Measurements from ENCODE around the gene HHIPL1.

HHIPL1 gene

DNA sequence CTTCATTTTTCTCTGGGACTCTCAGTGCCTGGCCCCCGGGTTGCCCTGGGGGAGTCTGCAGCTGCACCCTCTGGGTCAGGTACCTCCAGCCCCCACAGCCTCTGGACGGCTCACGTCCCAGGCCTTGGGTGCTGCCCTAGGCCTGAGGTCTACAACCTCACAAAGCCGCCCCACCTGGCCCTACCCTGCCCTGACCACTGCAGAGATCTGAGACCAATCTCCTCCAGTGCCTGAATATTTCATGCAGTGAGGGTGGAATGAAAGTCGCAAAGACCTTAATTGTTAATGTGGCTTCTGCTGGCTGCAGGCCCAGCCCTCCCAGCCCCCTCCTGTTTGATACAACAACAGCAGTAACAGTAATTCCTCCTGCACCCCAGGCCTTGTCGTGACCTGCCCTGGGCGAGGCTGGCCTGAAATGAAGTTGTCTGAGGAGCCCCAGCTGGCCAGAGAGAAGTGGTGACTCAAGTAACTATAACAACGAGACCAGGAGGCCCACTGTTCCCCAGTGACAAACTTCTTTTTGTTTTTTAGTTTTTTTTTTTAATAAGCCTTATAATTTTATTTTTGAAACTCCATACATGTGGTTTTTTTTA, 32.1 kb upstream of the HHIPL1 start:
- no peaks in the 10 kb centered on the region for H3K27me3 ChIP-seq (replicated peaks)
- DNase-seq = no peak
- in situ Hi-C loops (cut with HindIII; ENCODE audit: low pct_ligation_motif_present, low sequenced_read_pairs) = no loop called here
- H3K36me3 ChIP-seq (replicated peaks) = no peaks in the 10 kb centered on the region
- TF ChIP-seq, protein P1, sequence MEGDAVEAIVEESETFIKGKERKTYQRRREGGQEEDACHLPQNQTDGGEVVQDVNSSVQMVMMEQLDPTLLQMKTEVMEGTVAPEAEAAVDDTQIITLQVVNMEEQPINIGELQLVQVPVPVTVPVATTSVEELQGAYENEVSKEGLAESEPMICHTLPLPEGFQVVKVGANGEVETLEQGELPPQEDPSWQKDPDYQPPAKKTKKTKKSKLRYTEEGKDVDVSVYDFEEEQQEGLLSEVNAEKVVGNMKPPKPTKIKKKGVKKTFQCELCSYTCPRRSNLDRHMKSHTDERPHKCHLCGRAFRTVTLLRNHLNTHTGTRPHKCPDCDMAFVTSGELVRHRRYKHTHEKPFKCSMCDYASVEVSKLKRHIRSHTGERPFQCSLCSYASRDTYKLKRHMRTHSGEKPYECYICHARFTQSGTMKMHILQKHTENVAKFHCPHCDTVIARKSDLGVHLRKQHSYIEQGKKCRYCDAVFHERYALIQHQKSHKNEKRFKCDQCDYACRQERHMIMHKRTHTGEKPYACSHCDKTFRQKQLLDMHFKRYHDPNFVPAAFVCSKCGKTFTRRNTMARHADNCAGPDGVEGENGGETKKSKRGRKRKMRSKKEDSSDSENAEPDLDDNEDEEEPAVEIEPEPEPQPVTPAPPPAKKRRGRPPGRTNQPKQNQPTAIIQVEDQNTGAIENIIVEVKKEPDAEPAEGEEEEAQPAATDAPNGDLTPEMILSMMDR (IDR thresholded peaks at IDR 0.05; ENCODE audit: low read depth, low read length, missing control alignments) = no peak
- no peak overlapping the region for H3K4me3 ChIP-seq (ENCODE audit: low read depth, low read length)
- H3K27ac ChIP-seq = no peak overlapping the region

GRCh38 chr14:99615497-99616157, 29.3 kb upstream of the HHIPL1 start:
- TF ChIP-seq, protein P1 (IDR thresholded peaks at IDR 0.05; ENCODE audit: low read depth, low read length, missing control alignments) = no peak

DNA sequence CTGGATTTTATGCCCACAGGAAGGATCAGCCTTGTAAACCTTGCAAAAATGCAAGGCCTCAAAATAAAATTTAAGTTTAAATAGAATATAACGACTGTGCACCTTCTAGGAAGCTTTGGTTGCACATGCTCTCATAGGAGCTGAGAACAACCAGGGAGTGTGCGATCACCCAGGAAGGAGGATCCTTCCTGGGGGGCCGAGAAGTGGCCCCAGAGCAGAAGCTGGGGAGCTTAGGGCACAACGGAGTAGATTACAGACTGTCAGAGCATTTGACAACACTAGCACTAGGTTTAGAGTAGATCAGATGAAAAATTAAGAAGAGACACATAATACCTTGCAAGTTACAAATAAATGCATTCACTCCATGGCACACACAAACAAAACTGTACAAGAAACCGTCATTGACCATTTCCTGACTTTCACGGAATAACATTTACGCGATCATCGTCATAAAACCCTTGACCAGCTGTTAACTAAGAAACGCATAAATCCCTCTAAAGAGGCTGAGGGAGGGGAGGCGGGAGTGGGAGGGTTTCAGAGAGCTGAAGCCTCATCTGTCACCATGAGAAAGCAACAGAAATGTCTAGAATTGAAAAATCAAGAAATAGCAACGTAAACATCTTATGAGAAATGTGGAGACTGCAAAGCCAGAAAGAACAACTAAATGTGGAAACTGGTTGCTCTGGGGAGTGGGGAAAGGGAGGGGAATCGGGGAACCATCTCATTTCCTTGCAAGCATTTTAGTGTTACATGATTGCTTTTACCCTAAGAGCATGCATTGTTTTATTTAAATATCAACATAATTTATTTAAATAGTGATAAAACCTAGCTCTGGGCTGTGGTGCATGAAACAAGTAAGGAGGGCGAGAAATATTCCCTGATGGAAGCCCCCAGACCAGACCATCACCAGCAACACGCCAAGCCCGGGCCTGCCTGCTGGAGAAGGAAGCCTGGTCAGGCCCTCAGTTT, 27.8 kb upstream of the HHIPL1 start:
- no peaks in the 10 kb centered on the region for H3K27me3 ChIP-seq (replicated peaks)
- TF ChIP-seq, protein P1 (IDR thresholded peaks at IDR 0.05; ENCODE audit: low read depth, low read length, missing control alignments) = no peak

More at GRCh38 chr14:99615497-99616157, 29.3 kb upstream of the HHIPL1 start:
- no peak for DNase-seq
- Histone ChIP-seq H3K27me3 (replicated peaks) (no peaks in the 10 kb centered on the region), H3K4me3 (ENCODE audit: low read depth, low read length) (no peak overlapping the region), H3K27ac (no peak overlapping the region), H3K36me3 (replicated peaks) (no peaks in the 10 kb centered on the region)
- in situ Hi-C loops (cut with HindIII; ENCODE audit: low pct_ligation_motif_present, low sequenced_read_pairs) = no loop called here

GRCh38 chr14:99619835-99620834, 24.8 kb upstream of the HHIPL1 start:
- TF ChIP-seq, protein P1 (IDR thresholded peaks at IDR 0.05; ENCODE audit: low read depth, low read length, missing control alignments) = no peak
- Histone ChIP-seq H3K36me3 (replicated peaks) (no peaks in the 10 kb centered on the region), H3K4me3 (ENCODE audit: low read depth, low read length) (no peak overlapping the region), H3K27ac (no peak overlapping the region), H3K27me3 (replicated peaks) (no peaks in the 10 kb centered on the region)
- no peak for DNase-seq
- in situ Hi-C loops (cut with HindIII; ENCODE audit: low pct_ligation_motif_present, low sequenced_read_pairs) = no loop called here

More for the DNA sequence above, 27.8 kb upstream of the HHIPL1 start:
- Histone ChIP-seq H3K4me3 (ENCODE audit: low read depth, low read length) (no peak overlapping the region), H3K27ac (no peak overlapping the region), H3K36me3 (replicated peaks) (no peaks in the 10 kb centered on the region)
- in situ Hi-C loops (cut with HindIII; ENCODE audit: low pct_ligation_motif_present, low sequenced_read_pairs) = no loop called here
- no peak for DNase-seq

- Histone ChIP-seq H3K27ac (no peak overlapping the region), H3K27me3 (replicated peaks) (no peaks in the 10 kb centered on the region), H3K36me3 (replicated peaks) (no peaks in the 10 kb centered on the region), H3K4me3 (ENCODE audit: low read depth, low read length) (no peak overlapping the region)
- in situ Hi-C loops (cut with HindIII; ENCODE audit: low pct_ligation_motif_present, low sequenced_read_pairs) = no loop called here
- TF ChIP-seq, protein P1 (IDR thresholded peaks at IDR 0.05; ENCODE audit: low read depth, low read length, missing control alignments) = no peak
- no peak for DNase-seq
Measured at GRCh38 chr14:99621948-99622347, 23.0 kb upstream of the HHIPL1 start.
